PC-3 (cell line): Measurements from ENCODE around the gene SFT2D2. TPM values are rescaled to one million over a fixed set of nuclear protein-coding genes. Genes with fewer than 3 reads are reported as not detected.

Experiments used
- ATAC-seq: fragments of 200-7000 bp; cut with Tn5 transposase; 2 replicates; pipeline ENCODE4 v1.9.1; 2020; ENCODE audit warnings: mild to moderate bottlenecking, moderate library complexity
- BruUV-seq: library from RNA; stranded (reverse); fragments of 400-500 nt; replicated peaks from 2 replicates; lab custom pipeline; 2021; lab: Mats Ljungman, UMichigan
- CTCF ChIA-PET: fragments of 300-600 bp; sonication (Branson Sonifier 250); formaldehyde crosslinking; loops from one replicate; lab custom pipeline; 2022; ENCODE audit warnings: antibody characterized with exemption; lab: Charles Lee
- POLR2A ChIA-PET: fragments of 300-600 bp; sonication (Branson Sonifier 250); formaldehyde crosslinking; loops from one replicate; lab custom pipeline; 2022; ENCODE audit warnings: antibody characterized with exemption; ENCODE audit not compliant: unreplicated experiment; lab: Charles Lee
- DNase-seq: peaks from one replicate; pipeline ENCODE4 v3.0.0-alpha.2; 2015
- H2AFZ ChIP-seq: fragments of 300-600 bp; sonication (generic); 2 replicates; pipeline ENCODE4 v1.6.0; 2016; ENCODE audit warnings: antibody characterized with exemption, low read length
- H3F3A ChIP-seq: fragments of 300-600 bp; sonication (generic); one replicate; pipeline ENCODE4 v1.6.0; 2017; ENCODE audit warnings: antibody characterized with exemption, low read length, control low read depth, mild to moderate bottlenecking; ENCODE audit not compliant: unreplicated experiment
- H3K27ac ChIP-seq: fragments of 300-600 bp; sonication (generic); 2 replicates; pipeline ENCODE4 v1.5.1; 2016; ENCODE audit warnings: mild to moderate bottlenecking, low read length
- H3K27me3 ChIP-seq: fragments of 300-600 bp; sonication (generic); 2 replicates; pipeline ENCODE4 v1.6.1; 2016; ENCODE audit warnings: low read length, mixed read lengths
- H3K36me3 ChIP-seq: fragments of 300-600 bp; sonication (generic); 2 replicates; pipeline ENCODE4 v1.6.1; 2016; ENCODE audit warnings: low read depth, mixed run types, low read length, mixed read lengths
- H3K4me1 ChIP-seq: fragments of 300-600 bp; sonication (generic); 2 replicates; pipeline ENCODE4 v1.5.1; 2016; ENCODE audit warnings: low read length; ENCODE audit not compliant: insufficient read depth
- H3K4me2 ChIP-seq: fragments of 300-600 bp; sonication (generic); 2 replicates; pipeline ENCODE4 v1.6.0; 2016; ENCODE audit warnings: low read length
- H3K4me3 ChIP-seq: fragments of 300-600 bp; sonication (generic); 2 replicates; pipeline ENCODE4 v1.5.1; 2016; ENCODE audit warnings: mild to moderate bottlenecking, low read length, mixed read lengths
- H3K79me2 ChIP-seq: fragments of 300-600 bp; sonication (generic); 2 replicates; pipeline ENCODE4 v1.6.1; 2017; ENCODE audit warnings: low read length, mixed read lengths
- H3K9ac ChIP-seq: fragments of 300-600 bp; sonication (generic); 2 replicates; pipeline ENCODE4 v1.6.0; 2016; ENCODE audit warnings: mild to moderate bottlenecking, low read length
- H3K9me2 ChIP-seq: fragments of 300-600 bp; sonication (generic); replicated peaks from 2 replicates; pipeline ENCODE4 v1.6.1; 2016; ENCODE audit warnings: mixed run types, low read length, mixed read lengths
- H3K9me3 ChIP-seq: fragments of 300-600 bp; sonication (generic); 2 replicates; pipeline ENCODE4 v1.6.1; 2016; ENCODE audit warnings: low read length, mixed read lengths
- H4K20me1 ChIP-seq: fragments of 300-600 bp; sonication (generic); 2 replicates; pipeline ENCODE4 v1.6.1; 2016; ENCODE audit warnings: low read length, mixed read lengths
- EZH2 ChIP-seq: fragments of 300-600 bp; sonication (generic); IDR thresholded peaks from one replicate; pipeline ENCODE4 v1.6.1; 2017; ENCODE audit warnings: antibody characterized with exemption, mild to moderate bottlenecking, low read length; ENCODE audit not compliant: unreplicated experiment
- EZH2phosphoT487 ChIP-seq: fragments of 300-600 bp; sonication (generic); IDR thresholded peaks from 2 replicates; pipeline ENCODE4 v1.6.1; 2018; ENCODE audit warnings: mild to moderate bottlenecking, antibody characterized with exemption, low read length, borderline replicate concordance
- intact Hi-C: fragments of 100-400 bp; cut with micrococcal nuclease; formaldehyde crosslinking; loops from 2 replicates; pipeline ENCODE4 v1.9.0; 2023
- total RNA-seq: library from RNA; depleted of rRNA; stranded (reverse); fragments of >200 nt; gene quantifications from 2 replicates; pipeline ENCODE4 v1.2.3, GENCODE V29; 2014
- TF ChIP-seq, protein P1 (sequence below): fragments of 300-600 bp; sonication (generic); conservative IDR thresholded peaks from 2 replicates; pipeline ENCODE4 v1.5.1; 2017; ENCODE audit warnings: antibody characterized with exemption, low read depth, mild to moderate bottlenecking, low read length

SFT2D2 gene
- total RNA-seq, 1 experiment from 2014 or later, result 38.7 TPM

DNA sequence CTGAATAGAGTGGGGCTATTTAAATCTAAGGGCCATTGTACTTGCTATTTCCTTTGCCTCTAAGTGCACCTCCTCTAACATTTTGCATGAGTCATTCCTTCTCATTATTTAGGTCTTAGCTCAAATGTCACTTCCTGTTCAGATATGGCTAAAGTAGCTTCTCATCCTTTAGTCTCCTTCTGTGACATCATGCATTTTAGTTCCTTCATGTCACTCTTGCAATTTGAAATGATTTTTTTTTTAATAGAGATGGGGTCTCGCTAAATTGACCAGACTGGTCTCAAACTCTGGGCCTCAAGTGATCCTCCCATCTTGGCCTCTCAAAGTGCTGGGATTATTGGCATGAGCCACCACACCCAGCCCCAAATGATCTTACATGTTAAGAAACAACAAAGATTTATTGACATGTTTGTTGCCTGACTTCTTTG is 61.4 kb downstream of the SFT2D2 start:
- ChIA-PET POLR2A (no interaction called here), CTCF (interaction anchor here (1.1 kb wide), 1 partner anchor 35 kb away, joined by 5 read pairs; no protein-coding TSS in a partner anchor)
- Histone ChIP-seq H3K79me2 (no peaks in the 10 kb centered on the region), H3K9ac (no peak overlapping the region), H3K9me2 (no peaks in the 10 kb centered on the region), H3K36me3 (no peaks in the 10 kb centered on the region), H3K4me3 (no peak overlapping the region), H3K27me3 (no peaks in the 10 kb centered on the region), H4K20me1 (no peaks in the 10 kb centered on the region), H2AFZ (no peak overlapping the region), H3K9me3 (no peaks in the 10 kb centered on the region), H3K4me2 (peak overlapping the region; percentile 38; the same call in 1 of the 2 replicates), H3K4me1 (peaks cover 50% of the 10 kb centered on the region), H3F3A (peaks cover 10% of the 10 kb centered on the region), H3K27ac (peak overlapping the region; percentile 71)
- ATAC-seq, result peak; percentile 19; the same call in 1 of the 2 replicates
- TF ChIP-seq, protein P1, sequence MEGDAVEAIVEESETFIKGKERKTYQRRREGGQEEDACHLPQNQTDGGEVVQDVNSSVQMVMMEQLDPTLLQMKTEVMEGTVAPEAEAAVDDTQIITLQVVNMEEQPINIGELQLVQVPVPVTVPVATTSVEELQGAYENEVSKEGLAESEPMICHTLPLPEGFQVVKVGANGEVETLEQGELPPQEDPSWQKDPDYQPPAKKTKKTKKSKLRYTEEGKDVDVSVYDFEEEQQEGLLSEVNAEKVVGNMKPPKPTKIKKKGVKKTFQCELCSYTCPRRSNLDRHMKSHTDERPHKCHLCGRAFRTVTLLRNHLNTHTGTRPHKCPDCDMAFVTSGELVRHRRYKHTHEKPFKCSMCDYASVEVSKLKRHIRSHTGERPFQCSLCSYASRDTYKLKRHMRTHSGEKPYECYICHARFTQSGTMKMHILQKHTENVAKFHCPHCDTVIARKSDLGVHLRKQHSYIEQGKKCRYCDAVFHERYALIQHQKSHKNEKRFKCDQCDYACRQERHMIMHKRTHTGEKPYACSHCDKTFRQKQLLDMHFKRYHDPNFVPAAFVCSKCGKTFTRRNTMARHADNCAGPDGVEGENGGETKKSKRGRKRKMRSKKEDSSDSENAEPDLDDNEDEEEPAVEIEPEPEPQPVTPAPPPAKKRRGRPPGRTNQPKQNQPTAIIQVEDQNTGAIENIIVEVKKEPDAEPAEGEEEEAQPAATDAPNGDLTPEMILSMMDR, result no peak
- TF ChIP-seq EZH2, result no peak
- no peak for TF ChIP-seq EZH2phosphoT487
- intact Hi-C loops, result loop anchor here (5.0 kb wide), 1 partner anchor 60 kb away; the partner anchor contains the start of gene SFT2D2
- DNase-seq, result peak; percentile 78
- BruUV-seq, result no TSS peak

DNA sequence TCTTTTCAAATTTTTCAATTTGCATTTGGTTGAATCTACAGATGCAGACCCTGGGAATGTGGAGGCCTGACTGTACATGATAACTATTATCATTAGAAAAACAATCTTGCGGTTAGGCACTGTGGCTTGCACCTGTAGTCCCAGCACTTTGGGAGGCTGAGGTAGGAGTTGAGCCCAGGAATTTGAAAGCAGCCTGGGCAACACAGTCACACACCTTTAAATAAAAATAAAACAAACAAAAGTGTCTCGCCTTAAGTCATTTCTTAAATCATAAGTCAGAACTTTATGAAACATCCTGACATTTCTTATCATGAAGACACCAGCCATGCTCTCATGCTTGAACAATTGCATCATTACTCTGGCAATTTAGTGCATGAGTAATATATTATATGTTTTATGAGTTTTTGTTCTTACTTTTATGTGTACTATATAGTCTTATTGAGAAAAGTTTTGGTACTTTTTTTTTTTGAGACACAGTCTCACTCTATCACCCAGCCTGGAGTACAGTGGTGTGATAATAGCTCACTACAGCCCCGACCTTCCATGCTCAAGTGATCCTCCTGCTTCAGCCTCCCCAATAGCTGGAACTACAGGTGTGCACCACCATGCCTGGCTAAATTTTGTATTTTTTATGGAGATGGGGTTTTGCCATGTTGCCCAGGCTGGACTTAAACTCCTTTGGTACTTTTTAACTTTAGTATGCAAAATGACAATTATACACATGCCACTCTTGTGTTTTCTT is 62.7 kb downstream of the SFT2D2 start:
- Histone ChIP-seq H3K4me3 (no peak overlapping the region), H4K20me1 (no peaks in the 10 kb centered on the region), H3K9me2 (no peaks in the 10 kb centered on the region), H3K4me1 (peaks cover 50% of the 10 kb centered on the region), H3F3A (peaks cover 10% of the 10 kb centered on the region), H3K4me2 (no peak overlapping the region), H3K27ac (peak overlapping the region; percentile 71), H3K9ac (no peak overlapping the region), H3K9me3 (no peaks in the 10 kb centered on the region), H3K36me3 (no peaks in the 10 kb centered on the region), H3K79me2 (no peaks in the 10 kb centered on the region), H2AFZ (no peak overlapping the region), H3K27me3 (no peaks in the 10 kb centered on the region)
- ChIA-PET POLR2A (no interaction called here), CTCF (no interaction called here)
- peak; percentile 72 for ATAC-seq
- TF ChIP-seq, protein P1, result no peak
- TF ChIP-seq EZH2, result no peak
- no peak for TF ChIP-seq EZH2phosphoT487
- peak; percentile 90 for DNase-seq
- intact Hi-C loops, result loop anchor here (1.0 to 5.0 kb wide), 3 partner anchors 13 to 61 kb away; partner anchors contain the start of gene SFT2D2
- BruUV-seq, result no TSS peak
